ENCODE data around the gene CDH22.

DNA sequence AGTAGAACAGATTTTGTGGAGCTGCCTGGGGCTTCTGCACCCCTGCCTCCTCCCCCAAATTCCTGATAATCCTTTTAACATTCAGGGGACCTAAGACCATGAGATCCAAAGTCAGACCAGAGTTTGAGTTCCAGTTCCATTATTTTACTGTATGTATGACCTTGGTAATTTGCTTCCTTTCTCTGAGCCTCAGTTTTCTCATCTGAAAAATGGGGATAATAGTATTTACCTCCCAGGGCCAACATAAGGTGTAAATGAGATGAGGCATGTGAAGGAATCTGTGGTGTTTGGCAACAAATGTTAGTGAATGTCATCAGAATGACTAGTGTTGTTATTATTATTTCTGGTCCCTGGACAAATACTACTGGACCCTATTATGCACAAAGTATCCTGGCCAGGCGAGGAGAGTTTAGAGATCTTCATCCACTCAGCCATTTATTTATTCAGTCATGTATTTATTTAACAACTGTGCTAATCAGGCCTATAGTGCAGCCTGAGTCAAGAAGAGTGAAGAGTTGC is 47.3 kb downstream of the CDH22 start:
- TF ChIP-seq CTCF (IDR thresholded peaks at IDR 0.05) (no peak), POLR2A (IDR thresholded peaks at IDR 0.05) (no peak)
